ENCODE measurements around the gene SLC50A1.

The SLC50A1 gene

GRCh38 chr1:155135415-155136028 lies at the start of gene SLC50A1:
SLC50A1 (plus strand) TSS chr1:155135852; CDS start chr1:155135912, 60 bp downstream.
- peak; percentile 94 for DNase-seq (ENCODE audit: low spot score)

DNA sequence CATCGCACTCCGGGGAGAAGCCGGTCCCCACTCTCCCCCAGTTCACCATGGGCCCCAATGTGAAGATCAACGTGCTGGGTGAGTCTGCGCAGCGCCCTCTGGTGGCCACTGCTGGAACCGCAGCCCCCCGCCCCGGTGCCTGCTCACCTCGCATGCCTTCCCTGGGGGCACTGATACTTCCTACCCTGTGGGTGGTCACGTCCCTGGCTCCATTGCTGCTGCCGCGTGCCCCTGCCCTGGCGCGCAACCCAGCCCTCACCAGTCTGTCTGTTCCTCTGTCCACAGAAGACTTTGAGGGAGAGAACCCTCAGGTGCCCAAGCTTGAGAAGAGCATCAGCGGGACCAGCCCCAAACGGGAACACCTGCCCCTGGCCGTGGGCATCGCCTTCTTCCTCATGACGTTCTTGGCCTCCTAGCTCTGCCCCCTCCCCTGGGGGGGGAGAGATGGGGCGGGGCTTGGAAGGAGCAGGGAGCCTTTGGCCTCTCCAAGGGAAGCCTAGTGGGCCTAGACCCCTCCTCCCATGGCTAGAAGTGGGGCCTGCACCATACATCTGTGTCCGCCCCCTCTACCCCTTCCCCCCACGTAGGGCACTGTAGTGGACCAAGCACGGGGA lies 49.4 kb upstream of the SLC50A1 start:
- DNase-seq (ENCODE audit: low spot score): peak; percentile 83

GRCh38 chr1:155086856-155087535 lies 48.7 kb upstream of the SLC50A1 start:
- DNase-seq (ENCODE audit: low spot score): no peak

DNA sequence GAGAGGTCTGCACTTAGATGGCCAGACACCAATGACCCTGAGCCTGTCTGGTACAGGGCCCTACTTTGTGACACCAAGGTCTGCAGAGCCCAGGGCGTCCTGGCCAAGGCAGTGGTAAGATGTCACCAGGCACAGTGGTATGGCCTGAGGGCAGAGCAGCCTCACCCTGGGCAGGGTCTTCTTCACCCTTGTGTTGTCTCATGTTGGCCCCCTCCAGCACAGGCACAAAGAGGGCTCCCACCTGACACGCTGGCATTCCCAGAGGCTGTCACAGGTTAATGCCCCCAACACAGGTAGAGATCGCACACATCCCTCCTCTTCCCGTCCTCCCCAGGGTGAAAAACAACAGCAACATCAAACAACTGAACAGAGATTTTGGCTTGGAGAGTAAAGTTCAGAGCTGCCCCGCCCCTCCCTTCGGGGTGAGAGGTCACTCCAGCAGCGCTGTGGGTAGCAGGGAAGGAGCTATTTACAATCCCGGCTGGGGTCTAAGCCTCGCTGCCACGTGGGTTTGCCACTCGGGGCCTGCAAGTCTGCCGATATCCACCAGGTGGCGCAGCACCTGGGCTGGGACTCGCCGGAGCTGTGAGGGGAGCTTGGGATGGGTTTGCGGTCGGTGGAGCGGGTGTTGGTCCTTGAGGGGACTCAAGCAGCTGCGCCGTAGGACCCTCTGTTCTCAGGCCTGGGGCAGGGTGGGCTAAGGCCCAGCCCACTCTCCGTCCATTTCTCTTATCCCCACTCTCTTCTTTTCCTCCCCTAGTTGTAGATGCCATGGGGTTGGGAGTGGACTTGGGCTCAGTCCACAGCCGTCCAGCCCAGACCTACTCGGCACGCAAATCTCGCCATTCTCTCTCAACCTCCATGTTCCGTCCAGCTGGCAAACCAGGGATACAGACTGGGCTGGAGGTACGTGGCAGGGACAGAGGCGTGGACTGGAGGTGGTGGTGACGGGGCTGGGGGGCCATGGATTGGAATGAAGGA lies 44.3 kb upstream of the SLC50A1 start:
- DNase-seq (ENCODE audit: low spot score): peak; percentile 84

DNA sequence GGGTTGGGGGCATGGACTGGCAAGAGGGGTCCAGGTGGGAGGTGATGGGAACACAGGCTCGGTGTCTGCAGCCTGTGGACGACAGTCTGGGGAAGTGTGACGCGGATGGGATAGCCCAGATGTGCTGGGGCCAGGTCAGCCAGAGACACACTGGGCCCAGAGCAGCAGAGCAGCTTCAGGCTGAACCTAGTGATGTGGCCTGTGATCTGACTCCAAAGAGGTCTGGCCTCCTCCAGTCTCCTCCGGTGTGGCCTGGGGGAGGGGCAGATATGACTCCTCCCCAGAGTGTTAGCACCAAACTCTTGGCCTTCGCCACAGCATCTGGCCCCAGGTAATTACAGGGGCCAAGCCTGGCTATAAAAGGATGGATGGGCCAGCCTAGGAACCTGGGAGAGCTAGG lies 43.5 kb upstream of the SLC50A1 start:
- DNase-seq (ENCODE audit: low spot score): no peak

DNA sequence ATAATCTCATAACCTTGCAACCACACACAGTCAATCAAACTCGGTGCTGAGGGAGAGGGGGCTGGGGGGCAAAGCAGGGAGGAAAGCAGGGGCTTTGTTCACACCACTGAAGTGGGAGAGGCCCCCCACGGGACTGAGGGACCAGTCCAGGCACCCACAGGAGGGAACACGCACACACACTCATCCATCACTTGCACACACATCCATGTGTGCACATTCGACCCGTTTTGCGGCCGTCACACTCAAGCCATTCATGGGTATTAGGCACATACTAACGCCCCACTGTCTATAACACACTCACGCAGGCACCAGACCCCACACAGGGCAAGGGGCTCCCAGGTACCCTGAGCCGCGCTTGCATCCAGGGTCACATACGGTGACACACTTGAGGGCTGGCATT lies 43.0 kb upstream of the SLC50A1 start:
- DNase-seq (ENCODE audit: low spot score): no peak

DNA sequence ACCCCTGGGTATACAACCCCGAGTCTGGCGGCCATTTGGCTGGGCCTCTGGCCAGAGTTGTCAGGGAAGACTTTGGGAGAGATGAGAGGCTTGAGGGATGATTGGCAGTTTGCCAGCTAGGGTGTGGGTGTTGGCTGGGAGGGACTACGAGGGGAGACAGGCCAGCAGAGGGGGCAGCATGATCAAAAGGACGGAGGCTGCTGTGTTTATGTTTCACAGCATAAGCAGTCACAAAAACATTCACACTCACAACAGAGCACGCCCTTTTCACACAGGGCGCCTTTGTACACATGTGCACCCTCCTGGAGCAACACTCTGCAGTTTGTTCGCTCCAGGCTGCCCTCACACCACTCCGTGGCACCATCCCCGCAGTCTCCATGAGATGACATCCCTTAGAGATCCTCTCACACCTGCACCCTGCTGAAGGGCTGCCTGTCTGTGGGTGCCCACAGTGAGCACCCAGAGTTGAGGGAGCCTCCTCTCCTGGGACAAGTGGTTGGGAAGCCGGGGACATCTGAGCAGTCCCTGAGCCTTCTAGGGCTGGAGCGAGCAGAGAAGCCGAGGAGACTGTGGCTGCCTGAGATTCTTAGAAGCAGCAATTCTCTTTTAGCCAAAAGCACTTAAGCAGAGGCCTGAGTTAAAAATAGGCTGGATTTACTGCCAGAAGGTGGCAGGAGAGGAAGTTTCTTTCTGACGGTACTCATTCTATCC lies 41.6 kb upstream of the SLC50A1 start:
- no peak for DNase-seq (ENCODE audit: low spot score)

GRCh38 chr1:155094622-155094948 lies 41.1 kb upstream of the SLC50A1 start:
- DNase-seq (ENCODE audit: low spot score): no peak

GRCh38 chr1:155099331-155099730 lies 36.3 kb upstream of the SLC50A1 start:
- no peak for DNase-seq (ENCODE audit: low spot score)

DNA sequence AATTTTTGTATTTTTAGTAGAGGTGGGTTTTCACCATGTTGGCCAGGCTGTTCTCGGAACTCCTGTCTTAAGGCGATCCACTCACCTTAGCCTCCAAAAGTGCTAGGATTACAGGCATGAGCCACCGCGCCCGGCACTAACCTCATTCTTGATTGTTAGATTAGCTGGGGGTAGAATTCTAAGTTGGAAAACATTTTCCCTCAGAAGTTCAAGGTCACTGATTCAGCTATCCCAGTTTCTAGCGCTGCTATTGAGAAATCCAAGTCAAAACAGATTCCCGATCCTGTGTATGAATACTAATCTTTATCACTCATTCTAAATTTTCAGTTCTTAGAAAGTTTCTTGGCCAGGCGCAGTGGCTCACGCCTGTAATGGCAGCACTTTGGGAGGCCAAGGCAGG lies 32.3 kb upstream of the SLC50A1 start:
- DNase-seq (ENCODE audit: low spot score): no peak

GRCh38 chr1:155104605-155105534 lies 30.8 kb upstream of the SLC50A1 start:
- DNase-seq (ENCODE audit: low spot score): no peak

DNA sequence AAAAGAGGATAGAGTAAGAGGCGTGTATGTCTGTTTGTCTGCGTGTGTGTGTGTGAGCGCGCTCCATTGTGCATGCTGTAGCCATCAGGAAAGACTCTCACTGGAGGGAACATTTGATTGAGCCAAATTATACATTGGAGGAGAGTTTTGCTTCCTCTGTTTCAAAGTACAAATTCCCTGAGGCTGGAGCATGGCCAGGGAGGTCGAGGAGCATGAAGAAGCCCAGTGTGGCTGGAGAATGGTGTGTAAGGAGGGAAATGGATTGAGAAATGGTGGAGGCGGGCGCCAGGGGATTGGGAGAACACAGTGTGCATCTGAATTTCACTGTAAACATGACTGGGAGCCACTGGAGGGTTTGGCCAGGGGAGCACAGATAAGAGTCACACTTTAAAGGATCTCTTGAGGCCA lies 30.0 kb upstream of the SLC50A1 start:
- DNase-seq (ENCODE audit: low spot score): no peak

GRCh38 chr1:155106862-155107261 lies 28.8 kb upstream of the SLC50A1 start:
- DNase-seq (ENCODE audit: low spot score): no peak

DNA sequence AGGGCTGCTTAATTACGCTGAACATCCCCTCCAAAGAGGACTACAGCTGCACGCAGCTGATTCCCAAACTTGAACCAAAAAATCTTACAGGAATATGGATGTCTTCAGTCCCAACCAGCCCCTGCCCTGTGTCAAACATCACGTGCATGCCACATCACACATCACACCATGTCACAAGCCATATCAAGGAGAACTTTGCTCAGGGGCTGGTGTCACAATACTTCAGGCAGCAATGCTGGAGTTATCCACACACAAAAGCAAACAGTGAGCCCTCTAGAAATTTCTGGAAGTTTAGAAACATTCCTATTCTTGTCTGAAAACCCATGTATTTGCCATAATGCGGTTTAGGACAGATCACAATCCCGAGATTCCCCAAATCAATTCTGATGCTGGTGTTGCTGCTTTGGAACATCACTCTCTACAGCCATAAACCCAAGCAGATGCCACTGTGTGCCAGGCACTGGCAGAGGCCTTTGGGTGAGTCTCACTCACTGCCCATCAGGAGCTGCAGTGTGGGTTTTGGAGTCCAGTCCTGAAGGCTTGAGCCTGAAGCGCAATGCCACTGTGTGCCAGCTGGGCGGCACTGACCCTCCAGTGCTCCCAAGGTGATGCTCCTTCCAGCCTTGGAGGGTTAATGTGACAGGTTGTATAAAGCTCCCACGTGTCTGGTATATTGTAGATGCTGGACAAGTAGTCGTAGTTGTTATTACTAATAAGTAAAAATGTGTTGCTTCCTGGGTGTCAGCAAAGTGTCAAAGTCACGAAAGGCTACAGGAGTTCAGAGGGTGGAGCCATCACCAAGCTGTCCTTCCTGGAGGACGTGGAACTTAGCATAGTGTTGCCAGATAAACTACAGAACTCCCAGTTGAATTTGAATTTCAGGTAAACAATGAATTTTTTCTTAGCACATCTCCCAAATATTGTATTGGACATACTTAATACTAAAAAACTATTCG lies 28.1 kb upstream of the SLC50A1 start:
- no peak for DNase-seq (ENCODE audit: low spot score)

DNA sequence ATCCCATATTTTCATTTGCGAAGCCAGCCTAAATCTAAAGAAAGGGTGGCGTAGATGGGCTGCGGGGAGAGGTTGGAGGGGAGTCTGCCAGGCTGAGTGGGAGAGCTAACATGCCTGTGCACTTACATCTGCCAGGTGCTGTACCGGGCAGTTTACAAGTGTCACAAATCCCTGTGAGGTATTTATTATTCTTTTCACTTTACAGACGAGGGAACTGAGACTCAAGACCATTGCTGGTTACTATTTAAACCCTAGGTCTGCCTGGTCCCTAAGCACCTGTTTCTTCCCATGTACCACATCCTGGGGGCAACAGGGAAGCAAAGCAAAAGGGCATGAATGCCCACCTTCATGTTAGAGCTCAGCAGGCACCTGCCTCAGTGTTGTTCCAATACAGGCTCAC lies 27.4 kb upstream of the SLC50A1 start:
- DNase-seq (ENCODE audit: low spot score): no peak

DNA sequence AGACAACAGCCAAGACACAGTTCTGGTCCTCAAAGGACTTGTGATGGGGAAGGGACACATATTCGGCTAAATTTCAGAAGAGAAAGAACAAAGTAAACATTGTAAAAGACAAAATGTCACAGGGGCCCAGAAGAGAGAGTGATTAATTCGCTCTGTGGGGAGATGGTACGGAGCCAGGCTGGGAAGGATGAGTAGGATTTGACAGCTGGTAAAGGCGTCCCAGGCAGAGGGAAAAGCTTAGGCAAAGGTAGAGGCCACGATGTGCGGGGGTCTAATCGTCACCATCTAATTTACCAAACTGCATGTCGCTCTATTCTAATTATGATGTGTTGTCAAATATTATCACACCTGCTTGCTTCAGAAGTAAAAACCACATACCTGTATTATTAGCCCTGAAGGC lies 25.3 kb upstream of the SLC50A1 start:
- DNase-seq (ENCODE audit: low spot score): no peak

DNA sequence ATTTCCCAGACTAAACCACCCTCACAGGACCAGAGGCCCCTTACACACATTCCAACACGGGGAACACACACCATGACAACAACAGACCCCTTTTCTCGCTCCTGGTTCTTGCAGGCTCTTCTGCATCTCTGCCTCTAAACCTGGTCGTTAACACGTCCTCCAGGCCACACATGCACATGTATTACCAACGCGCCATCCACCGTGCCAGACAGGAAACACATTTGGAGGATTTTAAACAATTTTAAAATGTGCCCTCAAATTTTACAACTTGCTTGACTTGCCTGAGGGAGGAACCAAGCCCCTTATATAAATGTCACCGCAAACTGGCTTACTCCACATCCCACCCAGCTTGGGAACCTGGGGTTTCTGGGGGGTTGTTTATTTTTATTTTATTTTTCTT lies 24.8 kb upstream of the SLC50A1 start:
- no peak for DNase-seq (ENCODE audit: low spot score)

DNA sequence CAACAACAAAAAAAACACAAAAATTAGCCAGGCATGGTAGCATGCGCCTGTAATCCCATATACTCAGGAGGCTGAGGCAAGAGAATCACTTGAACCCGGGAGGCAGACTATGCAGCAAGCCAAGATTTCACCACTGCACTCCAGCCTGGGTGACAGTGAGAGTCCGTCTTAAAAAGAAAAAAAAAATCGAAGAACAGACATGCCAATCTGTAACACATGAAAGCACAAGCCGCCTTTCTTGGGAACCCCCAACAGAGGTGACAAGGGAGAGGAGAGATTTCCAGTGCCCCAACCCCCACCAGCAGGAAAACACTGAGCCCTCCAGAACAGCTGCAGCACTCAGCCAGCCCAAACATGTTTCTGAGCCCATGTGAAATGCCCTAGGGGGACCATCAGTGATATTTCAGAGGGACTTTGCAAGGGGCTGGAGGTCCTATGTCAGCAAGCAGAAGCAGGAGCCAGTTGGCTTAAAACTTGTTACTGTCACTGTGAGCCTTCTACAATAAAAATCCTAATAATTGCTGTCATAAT lies 22.1 kb upstream of the SLC50A1 start:
- DNase-seq (ENCODE audit: low spot score): no peak

GRCh38 chr1:155116113-155116764 lies 19.4 kb upstream of the SLC50A1 start:
- DNase-seq (ENCODE audit: low spot score): no peak

Measured in hepatic stellate cell (primary cell).